COLO668 (cell line): ENCODE results near the gene EDN2.

Source experiments
- DNase-seq: peaks from one replicate; lab custom pipeline; 2025; ENCODE audit not compliant: unreplicated experiment; lab: John Stamatoyannopoulos, UW

Gene EDN2

GRCh38 chr1:41518471-41518870, 34.0 kb upstream of the EDN2 start:
- no peak for DNase-seq

DNA sequence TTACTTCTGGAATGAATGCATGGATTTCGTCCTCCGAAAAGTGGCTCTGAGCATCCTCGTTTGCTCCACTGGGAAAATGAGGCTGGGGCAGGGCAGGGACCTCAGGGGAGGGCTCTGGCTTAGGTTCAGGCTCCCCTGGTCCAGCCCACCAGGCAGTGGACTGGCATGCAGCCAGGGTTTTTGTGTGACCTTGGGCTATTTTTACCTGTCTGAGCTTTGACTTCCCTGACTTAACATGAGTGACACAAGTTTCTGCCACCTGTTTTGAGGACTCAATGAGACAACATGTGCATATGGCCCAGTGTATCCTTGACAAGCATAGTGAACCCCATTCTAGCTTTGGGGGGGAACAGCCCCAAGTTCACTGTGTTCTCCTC, 32.6 kb upstream of the EDN2 start:
- no peak for DNase-seq

DNA sequence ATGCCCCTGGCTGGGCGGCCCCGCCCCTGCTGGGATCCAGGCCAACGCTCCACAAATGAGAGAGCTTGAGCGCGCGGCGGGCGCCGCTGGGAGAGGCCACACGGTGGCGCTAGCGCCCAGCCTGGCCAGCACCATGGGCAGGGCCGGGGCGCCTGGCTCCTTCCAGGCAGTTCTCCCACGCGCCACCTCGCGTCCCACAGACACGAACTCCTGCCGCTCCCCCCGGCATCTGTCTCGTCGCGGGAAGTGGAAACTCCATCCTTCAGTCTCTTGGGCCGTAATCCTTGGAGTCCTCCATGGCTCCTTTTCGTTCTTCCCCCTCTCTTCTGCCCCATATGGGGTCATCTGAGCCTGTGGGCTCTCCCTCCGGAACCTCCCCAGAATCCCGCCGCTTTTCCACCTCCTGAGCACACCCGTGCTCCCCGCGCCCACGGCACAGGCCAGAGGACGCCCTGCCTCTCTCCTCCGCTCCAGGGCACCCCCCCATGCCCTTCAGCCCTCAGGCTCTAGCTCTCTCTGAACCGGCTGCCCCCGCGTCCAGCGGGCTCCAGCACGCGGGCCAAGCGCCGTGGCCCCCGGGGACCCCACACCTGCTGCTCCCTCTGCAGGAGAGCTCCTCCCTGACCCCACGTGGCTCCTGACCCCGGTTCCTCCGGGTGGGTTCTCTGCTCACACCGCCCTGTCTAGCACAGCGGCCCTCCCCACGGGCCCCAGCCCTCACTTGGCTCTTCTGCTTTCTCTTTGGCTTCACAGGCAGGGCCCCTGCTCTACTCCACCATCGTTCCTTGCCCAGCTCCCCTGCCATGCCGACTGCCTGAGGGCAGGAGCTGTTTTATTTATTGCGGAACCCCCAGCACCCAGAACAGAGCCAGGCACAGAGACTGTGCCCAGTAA, 31.9 kb upstream of the EDN2 start:
- peak; percentile 97 for DNase-seq

DNA sequence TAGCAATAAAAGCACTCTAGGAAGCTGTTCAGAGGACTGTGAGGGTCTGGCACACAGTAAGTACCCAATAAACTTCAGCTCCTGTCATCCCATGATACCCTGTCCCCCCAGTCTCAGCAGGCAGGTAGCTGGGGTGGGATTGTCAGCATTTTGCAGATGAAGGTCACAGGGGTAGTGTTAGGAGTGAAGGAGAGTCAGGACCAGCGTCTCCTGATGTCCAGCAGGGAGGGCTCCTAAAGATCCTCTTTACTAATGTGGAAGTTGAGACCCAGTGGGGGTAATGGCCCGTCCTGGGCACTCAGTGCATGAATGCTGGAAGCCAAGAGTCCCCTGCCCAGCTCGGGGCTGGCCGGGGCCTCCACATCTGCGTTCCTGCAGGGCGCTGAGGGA, 31.3 kb upstream of the EDN2 start:
- DNase-seq = no peak

DNA sequence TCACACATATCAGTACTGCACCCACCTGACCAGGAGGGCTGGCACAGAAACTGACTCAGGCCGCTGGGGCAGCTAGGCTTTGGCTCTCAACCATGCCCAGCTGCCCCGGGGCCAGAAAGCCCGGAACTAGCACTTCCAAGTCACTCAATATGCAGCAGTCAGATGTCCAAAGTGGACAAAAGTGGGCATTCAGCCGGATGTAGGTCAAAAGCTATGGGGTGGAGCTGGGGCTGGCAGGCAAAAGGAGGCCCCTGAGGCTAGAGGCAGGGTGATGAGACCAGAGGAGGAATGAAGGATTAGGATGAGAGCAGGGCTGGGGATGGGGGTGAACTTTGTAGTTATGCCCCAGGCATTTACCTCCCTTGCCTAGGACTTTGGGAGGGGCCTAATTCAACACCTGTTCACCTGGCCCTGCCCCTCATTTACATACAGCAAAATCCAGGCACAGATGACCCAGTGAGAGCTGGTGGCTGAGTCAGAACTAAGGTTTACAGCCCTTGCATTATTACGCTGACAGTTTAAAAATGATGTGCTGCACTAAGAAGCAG, 30.7 kb upstream of the EDN2 start:
- DNase-seq = peak; percentile 49

DNA sequence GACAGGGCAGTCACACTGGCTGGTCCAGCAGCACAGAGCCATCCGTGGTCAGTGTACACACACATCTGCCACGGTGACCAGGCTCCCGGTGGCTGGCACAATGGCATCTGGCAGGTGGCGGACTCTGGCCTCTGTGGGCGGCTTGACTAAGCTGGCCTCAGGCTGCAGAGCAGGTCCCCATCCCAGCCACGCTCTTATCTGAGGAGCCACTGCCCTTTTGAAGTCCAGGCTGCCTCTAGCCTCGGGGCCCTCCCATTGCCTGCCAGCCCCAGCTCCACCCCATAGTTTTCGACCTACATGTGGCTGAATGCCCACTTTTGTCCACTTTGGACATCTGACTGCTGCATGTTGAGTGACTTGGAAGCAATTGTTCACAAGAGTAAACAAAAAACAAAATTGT, 29.9 kb upstream of the EDN2 start:
- DNase-seq = peak; percentile 48

DNA sequence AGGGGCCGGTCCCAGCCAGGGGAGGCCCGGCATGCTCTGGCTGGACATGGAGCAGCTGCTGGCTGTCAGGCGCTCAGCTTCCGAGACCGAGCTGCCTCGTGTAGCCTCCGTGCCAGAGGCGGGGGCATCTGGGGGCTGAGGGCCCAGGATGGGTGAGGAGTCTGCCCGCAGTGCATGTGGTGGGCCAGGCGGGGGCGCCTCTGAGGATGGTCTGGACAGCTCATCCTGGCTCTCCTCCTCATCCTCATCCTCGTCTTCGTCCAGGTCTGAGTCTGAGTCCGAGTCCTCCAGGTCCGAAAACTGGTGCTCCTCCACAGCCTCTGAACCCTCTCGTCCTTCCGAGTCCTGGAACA, 28.9 kb upstream of the EDN2 start:
- no peak for DNase-seq

DNA sequence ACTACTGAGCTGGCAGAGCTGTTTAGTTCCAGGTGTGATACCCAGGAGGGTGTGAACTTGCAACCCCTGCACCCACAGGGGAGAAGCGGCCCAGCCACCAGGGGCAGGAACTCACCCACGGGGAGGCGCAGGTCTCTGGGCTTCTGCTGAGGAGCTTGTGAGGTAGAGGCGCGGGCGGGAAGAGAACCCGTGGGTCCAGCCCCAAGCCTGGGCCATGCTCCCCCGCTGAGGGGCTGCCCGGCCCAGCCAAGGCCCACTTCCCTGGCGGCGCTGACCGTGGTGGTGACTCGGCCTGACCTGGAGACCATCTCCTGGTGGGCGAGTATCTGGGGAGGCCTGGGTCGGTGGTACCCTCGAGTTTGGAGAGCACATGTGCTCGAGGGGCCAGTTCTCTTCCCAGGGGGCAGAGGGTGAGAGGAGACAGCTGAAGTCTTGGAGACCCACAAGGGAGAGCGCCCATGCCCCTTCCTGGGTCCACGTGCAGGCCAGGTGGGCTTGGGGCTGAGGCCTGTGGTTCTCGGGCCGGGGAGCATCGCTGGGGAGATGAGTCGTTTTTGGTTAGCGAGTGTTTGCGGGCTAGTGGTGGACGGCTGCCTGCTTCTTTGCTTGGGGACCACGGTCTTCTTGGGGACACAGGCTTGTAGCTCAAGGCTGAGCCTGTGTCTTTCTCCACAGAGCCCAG, 28.4 kb upstream of the EDN2 start:
- DNase-seq = no peak

DNA sequence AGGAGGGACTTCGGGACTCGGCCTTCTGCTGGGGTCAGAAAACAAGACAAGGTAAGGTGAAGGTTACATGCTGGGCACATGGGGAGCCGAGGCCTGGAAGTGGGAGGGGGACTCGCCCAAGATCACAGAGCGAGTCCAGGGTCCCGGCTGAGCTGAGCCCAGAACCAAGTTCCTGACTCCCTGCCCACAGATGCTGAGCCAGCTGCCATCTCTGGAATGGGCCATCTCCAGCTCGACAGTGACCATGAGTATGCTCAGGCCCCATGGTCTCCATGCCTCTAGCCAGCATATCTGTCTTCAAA, 26.7 kb upstream of the EDN2 start:
- no peak for DNase-seq

- DNase-seq = no peak
These were observed 26.2 kb upstream of the EDN2 start for GRCh38 chr1:41510531-41511238.

DNA sequence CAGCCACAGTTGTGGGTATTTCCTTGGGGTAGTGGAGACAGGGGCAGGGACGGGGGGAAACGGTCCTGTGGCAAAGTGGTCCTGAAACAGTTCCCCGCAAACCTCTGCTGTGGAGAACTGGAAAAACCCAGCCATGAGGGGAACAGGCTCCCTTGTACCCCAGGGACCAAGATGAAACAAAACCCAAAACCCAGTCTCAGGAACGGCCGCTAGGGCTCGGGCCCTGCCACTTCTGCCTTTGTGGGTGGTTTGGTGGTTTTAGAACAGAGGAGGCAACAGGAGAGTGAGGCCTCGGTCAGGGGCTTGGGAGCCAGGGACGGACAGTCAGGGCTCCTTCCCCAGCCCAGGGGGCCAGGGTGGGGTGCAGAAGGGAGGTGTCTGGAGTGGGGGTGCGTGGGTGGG, 24.8 kb upstream of the EDN2 start:
- DNase-seq = no peak

DNA sequence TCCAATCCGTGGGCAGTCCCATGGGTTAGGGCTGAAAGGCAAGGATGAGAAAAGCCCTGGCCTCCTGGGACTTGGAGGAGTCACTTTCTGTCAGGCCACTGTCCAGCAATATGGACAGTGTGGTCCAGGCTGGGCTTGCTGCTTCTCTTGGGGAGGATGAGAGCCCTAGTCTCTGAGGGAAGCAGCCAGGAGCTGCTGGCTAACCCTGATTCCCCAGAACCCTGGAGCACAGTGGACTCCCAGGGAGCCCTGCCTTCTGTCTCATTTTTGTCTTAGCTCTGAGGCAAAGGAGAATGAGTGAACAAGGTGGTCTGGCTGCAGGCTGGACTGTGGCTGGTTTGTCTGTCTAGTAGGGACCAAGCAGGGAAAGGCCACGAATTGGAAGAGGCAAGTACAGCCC, 23.8 kb upstream of the EDN2 start:
- DNase-seq = no peak

DNA sequence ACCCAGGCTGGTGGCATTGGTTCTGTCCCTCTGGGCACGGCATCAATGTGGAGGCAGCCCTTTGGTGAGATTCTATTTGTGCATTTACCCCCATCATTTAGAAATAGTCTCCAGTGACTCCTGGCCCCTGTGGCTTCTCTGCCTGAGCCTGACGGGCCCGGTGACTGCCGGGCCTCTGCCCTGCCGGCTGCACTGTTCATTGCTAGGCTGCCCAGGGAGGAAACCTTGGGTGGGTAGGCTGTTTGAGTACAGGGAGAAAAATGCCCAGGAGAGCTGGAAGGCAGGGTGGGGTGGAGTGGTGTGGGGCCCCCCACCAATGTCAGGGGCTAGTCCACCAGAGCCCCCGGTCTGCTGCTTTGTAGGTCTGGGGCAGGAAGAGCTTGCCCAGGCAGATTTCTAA, 23.4 kb upstream of the EDN2 start:
- DNase-seq = no peak

- no peak for DNase-seq
These were observed 22.7 kb upstream of the EDN2 start for GRCh38 chr1:41507110-41507720.

GRCh38 chr1:41504114-41505035, 19.9 kb upstream of the EDN2 start:
- DNase-seq = peak; percentile 90

DNA sequence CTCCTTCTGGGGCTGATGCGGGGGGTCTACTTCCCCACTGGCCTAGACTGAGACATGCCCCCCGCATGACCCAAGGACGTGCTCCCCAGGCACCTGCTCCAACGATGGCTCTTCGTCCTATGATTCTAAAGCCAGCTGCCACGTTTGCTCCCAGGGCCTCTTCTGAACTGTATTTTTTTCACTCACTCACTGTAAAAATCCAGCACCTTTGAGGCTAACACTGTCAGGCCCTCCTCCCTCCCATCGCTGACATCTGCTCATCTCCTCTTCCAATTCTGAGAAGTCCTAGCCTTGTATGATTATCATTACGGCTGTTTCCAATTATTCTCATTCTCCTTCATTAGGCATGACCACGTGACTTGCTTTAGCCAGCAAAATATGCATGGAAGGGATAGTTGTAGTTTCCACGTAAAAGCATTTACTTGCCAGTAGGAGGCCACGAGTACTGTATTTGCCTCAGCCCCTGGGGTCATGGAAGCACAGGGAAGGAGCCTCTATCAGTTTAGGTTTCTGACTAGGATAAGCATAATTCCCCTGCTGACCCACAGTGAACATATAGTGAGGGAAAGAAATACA, 19.1 kb upstream of the EDN2 start:
- no peak for DNase-seq

- no peak for DNase-seq
These were observed 18.4 kb upstream of the EDN2 start for GRCh38 chr1:41502912-41503311.

- peak; percentile 54 for DNase-seq
These were observed 17.1 kb upstream of the EDN2 start for GRCh38 chr1:41501581-41501980.

DNA sequence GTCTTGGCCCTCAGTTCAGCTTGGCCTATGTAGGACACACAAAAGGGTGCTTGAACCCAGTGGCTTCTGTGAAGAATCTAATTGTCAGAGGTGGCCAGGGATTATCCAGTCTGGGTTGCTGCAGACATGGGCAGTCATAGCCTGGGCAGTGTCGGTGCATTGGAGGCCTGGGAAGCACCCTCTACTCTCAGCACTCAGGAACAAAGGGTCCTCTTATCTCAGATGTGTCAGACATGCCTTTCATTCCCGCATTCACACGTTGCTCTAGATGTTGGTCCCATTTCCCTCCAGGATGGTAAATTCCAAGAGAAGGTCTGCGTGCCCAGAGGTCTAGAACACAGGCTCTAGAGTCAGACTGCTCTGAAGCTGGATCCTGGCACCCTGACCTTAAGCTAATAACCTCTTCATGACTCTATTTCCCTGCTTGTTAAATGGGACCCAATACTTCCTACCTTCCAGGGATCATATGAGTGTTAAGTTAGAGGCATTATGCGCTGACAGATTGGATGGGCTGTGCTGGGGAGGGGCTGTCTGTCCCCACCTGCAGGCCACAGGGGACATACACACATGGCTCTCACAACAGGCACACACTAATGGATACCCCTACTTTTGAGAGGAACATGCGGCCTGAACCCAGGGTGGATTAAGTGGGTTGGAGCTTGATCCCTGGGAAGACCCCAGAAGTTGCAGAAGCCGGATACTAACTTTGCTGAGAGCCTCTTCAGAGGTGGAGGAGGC, 16.5 kb upstream of the EDN2 start:
- no peak for DNase-seq
